D721Med (cell line): ENCODE measurements around the gene UNC79.

Experiments
- DNase-seq: peaks from one replicate; pipeline ENCODE4 v3.0.0; 2011; ENCODE audit warnings: low spot score; ENCODE audit not compliant: insufficient read length
- FAIRE-seq: peaks from 2 replicates; lab custom pipeline; 2011; peaks lifted over from hg19 to GRCh38; lab: Jason Lieb, UNC
- TF ChIP-seq, protein P1 (sequence below): IDR thresholded peaks from 2 replicates; pipeline ENCODE4 v1.5.1; 2012; ENCODE audit warnings: mild to moderate bottlenecking, control low read depth; ENCODE audit not compliant: insufficient read depth; ENCODE audit errors: missing control alignments

The UNC79 gene

DNA sequence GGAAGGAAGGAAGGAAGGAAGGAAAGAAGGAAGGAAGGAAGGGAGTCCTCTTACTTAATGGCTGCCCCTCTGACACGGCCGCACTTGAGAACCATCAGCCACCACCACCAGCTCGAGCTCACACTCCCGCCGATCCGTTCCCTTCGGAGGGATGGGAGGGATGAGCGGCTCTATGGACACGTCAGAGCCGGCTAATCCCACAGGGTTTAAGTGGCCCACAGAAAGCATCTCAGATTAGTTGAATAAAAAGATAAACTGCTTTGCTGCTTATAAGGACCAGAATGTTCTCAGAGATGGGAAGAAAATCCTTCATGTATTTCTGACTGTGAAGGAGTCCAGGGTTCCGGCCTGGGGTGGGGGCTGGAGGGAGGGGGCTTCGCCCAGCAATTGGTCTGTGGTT is 326.5 kb downstream of the UNC79 start:
- DNase-seq (peak; percentile 60), FAIRE-seq (no peak)
- TF ChIP-seq, protein P1, sequence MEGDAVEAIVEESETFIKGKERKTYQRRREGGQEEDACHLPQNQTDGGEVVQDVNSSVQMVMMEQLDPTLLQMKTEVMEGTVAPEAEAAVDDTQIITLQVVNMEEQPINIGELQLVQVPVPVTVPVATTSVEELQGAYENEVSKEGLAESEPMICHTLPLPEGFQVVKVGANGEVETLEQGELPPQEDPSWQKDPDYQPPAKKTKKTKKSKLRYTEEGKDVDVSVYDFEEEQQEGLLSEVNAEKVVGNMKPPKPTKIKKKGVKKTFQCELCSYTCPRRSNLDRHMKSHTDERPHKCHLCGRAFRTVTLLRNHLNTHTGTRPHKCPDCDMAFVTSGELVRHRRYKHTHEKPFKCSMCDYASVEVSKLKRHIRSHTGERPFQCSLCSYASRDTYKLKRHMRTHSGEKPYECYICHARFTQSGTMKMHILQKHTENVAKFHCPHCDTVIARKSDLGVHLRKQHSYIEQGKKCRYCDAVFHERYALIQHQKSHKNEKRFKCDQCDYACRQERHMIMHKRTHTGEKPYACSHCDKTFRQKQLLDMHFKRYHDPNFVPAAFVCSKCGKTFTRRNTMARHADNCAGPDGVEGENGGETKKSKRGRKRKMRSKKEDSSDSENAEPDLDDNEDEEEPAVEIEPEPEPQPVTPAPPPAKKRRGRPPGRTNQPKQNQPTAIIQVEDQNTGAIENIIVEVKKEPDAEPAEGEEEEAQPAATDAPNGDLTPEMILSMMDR: no peak
